CD4-positive, CD25-positive, alpha-beta regulatory T cell (primary cell): ENCODE data around the gene ATRNL1. TPM values are rescaled to one million over a fixed set of nuclear protein-coding genes. Genes with fewer than 3 reads are reported as not detected.

Experiments
- ATAC-seq, 2 donors: fragments of 150-1000 bp; cut with Tn5 transposase; one replicate each; pipeline ENCODE4 v1.10.0; 2021; ENCODE audit warnings: low read depth in 2 of 2, moderate number of reproducible peaks in 2 of 2, moderate library complexity in 1 of 2
- DNase-seq, 3 donors: peaks; one replicate each; pipeline versions ENCODE4 v3.0.0 to v3.0.0-alpha.2; 2012 to 2022; ENCODE audit warnings: mixed read lengths in 1 of 3
- H3K27ac ChIP-seq: one replicate; pipeline ENCODE4 v1.7.0; 2013; ENCODE audit warnings: mild to moderate bottlenecking, low read length; ENCODE audit not compliant: insufficient read depth, poor library complexity, severe bottlenecking
- H3K27me3 ChIP-seq: one replicate; pipeline ENCODE4 v1.7.0; 2013; ENCODE audit warnings: low read length; ENCODE audit not compliant: control insufficient read depth, insufficient read depth
- H3K36me3 ChIP-seq: one replicate; pipeline ENCODE4 v1.7.0; 2013; ENCODE audit warnings: mild to moderate bottlenecking, low read length, moderate library complexity; ENCODE audit not compliant: control insufficient read depth, insufficient read depth
- H3K4me1 ChIP-seq: 2 replicates; pipeline ENCODE4 v1.7.0; 2013; ENCODE audit warnings: mild to moderate bottlenecking, low read length; ENCODE audit not compliant: insufficient read depth, control insufficient read depth, poor library complexity, severe bottlenecking
- H3K4me3 ChIP-seq: one replicate; pipeline ENCODE4 v1.7.0; 2013; ENCODE audit warnings: low read depth, mild to moderate bottlenecking, low read length, moderate library complexity
- H3K9me3 ChIP-seq, 2 experiments: 1 replicate in 1 of 2; 2 replicates in 1 of 2; pipeline ENCODE4 v1.7.0; 2013; ENCODE audit warnings: low read length in 2 of 2, mild to moderate bottlenecking in 1 of 2, moderate library complexity in 1 of 2; ENCODE audit not compliant: control insufficient read depth in 2 of 2
- H3K27ac Mint-ChIP-seq, 3 donors: one replicate each; pipeline ENCODE4 v1.8.0; 2020 to 2022; ENCODE audit warnings: mild to moderate bottlenecking in 3 of 3, mixed read lengths in 3 of 3, moderate library complexity in 2 of 3
- H3K27me3 Mint-ChIP-seq: one replicate; pipeline ENCODE4 v1.8.0; 2022; ENCODE audit warnings: mild to moderate bottlenecking, mixed read lengths
- H3K36me3 Mint-ChIP-seq: one replicate; pipeline ENCODE4 v1.8.0; 2020; ENCODE audit warnings: mixed read lengths
- H3K4me1 Mint-ChIP-seq, 4 donors: one replicate each; pipeline ENCODE4 v1.8.0; 2020 to 2022; ENCODE audit warnings: mixed read lengths in 4 of 4, mild to moderate bottlenecking in 1 of 4
- H3K4me3 Mint-ChIP-seq, 4 donors: one replicate each; pipeline ENCODE4 v1.8.0; 2020 to 2022; ENCODE audit warnings: mild to moderate bottlenecking in 4 of 4, mixed read lengths in 4 of 4, moderate library complexity in 3 of 4
- H3K9me3 Mint-ChIP-seq, 7 donors: one replicate each; pipeline ENCODE4 v1.8.0; 2020 to 2022; ENCODE audit warnings: mixed read lengths in 7 of 7, mild to moderate bottlenecking in 3 of 7, moderate library complexity in 2 of 7
- polyA plus RNA-seq, 4 donors: library from polyadenylated mRNA; unstranded; fragments of 300-500 nt; fragmentation: Illumina TruSeq; gene quantifications; one replicate each; pipeline ENCODE4 v1.2.3, GENCODE V29; 2021
- total RNA-seq: library from RNA; stranded (reverse); gene quantifications from one replicate; pipeline ENCODE4 v1.2.3, GENCODE V29; 2022

ATRNL1 gene
- total and polyA plus RNA-seq, 5 donors from 2014 or later: not detected

DNA sequence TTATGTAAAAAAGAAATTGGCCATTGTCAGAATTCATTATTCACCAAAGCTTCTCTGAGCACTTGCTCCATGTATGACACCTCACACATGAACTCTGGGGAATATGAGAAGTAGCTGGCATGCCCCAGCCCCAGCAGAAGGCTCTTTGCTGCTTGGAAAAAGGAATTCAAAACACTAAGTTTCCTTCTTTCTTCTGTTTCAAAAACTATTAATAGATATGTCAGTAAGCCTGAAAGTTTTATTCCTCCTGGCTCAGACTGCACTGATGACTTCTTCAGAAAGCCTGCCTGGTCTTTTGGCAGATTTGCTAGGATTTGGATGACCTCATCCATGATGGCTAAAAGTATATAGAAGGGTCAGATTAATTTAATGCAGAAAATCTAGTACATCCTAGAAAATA is 668.9 kb downstream of the ATRNL1 start:
- Mint-ChIP-seq H3K9me3 (peaks cover under 1 to 16% (median 5%) of the 10 kb centered on the region in 7 donors), H3K4me3 (no peak overlapping the region), H3K36me3 (no peaks in the 10 kb centered on the region), H3K27me3 (no peaks in the 10 kb centered on the region), H3K4me1 (no peaks in the 10 kb centered on the region), H3K27ac (no peak overlapping the region)
- H3K36me3 ChIP-seq: no peaks in the 10 kb centered on the region
- ATAC-seq (no peak), DNase-seq (no peak)
- no peaks in the 10 kb centered on the region for H3K27me3 ChIP-seq
- no peaks in the 10 kb centered on the region for H3K9me3 ChIP-seq
- no peaks in the 10 kb centered on the region for H3K4me1 ChIP-seq
- no peak overlapping the region for H3K4me3 ChIP-seq
- no peak overlapping the region for H3K27ac ChIP-seq

DNA sequence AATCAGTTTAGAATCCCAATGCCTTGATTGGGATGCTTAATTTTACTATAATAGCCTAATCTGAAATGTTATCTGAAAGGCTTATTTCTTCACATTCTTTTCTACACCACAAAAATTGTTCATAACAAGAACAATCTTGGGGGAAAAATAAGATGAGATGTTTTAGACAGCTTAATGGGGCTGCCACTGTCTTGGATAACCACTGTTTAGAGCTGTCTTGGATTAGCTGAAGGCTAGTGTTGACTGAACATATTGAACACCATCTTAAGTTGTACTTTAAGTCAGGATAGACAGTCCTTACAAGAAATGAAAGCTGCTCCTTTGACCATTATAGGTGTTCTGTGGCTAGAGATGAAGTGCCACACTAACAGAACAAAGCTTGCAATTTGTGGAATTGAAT is 678.6 kb downstream of the ATRNL1 start:
- H3K27ac ChIP-seq: no peak overlapping the region
- H3K27me3 ChIP-seq: no peaks in the 10 kb centered on the region
- ATAC-seq: no peak
- no peaks in the 10 kb centered on the region for H3K36me3 Mint-ChIP-seq
- no peak overlapping the region for H3K4me3 Mint-ChIP-seq
- no peaks in the 10 kb centered on the region for H3K36me3 ChIP-seq
- no peaks in the 10 kb centered on the region for H3K27me3 Mint-ChIP-seq
- H3K9me3 Mint-ChIP-seq: peaks cover 0 to 12% (median 4%) of the 10 kb centered on the region in 7 donors
- no peak for DNase-seq
- H3K4me1 Mint-ChIP-seq: no peaks in the 10 kb centered on the region
- H3K27ac Mint-ChIP-seq: no peak overlapping the region
- H3K4me1 ChIP-seq: no peaks in the 10 kb centered on the region
- H3K4me3 ChIP-seq: no peak overlapping the region
- no peaks in the 10 kb centered on the region for H3K9me3 ChIP-seq

DNA sequence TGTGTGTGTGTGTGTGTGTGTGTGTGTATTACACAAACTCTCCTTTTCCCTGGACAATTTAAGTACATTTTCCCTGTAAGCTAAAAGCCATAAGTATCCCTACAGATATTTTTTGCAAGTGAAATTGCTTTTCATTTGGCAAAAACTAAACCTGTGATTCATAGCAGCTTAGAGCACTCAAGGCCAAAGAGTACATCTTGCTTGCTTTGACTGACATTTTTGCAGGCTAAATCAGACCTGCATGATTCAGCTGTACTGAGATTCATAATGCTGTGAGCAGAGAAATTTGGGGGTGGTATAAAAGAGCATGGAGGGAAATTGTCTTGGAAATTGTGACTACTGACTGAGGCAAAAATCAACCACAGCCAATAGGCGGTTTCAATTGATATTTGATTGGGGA is 679.4 kb downstream of the ATRNL1 start:
- H3K9me3 ChIP-seq: no peaks in the 10 kb centered on the region
- Mint-ChIP-seq H3K9me3 (peaks cover 0 to 9% (median 1%) of the 10 kb centered on the region in 7 donors), H3K27me3 (no peaks in the 10 kb centered on the region), H3K4me3 (no peak overlapping the region), H3K36me3 (no peaks in the 10 kb centered on the region), H3K27ac (no peak overlapping the region), H3K4me1 (no peaks in the 10 kb centered on the region)
- no peaks in the 10 kb centered on the region for H3K4me1 ChIP-seq
- no peak overlapping the region for H3K27ac ChIP-seq
- H3K27me3 ChIP-seq: no peaks in the 10 kb centered on the region
- ATAC-seq: no peak
- no peak overlapping the region for H3K4me3 ChIP-seq
- H3K36me3 ChIP-seq: no peaks in the 10 kb centered on the region
- no peak for DNase-seq

DNA sequence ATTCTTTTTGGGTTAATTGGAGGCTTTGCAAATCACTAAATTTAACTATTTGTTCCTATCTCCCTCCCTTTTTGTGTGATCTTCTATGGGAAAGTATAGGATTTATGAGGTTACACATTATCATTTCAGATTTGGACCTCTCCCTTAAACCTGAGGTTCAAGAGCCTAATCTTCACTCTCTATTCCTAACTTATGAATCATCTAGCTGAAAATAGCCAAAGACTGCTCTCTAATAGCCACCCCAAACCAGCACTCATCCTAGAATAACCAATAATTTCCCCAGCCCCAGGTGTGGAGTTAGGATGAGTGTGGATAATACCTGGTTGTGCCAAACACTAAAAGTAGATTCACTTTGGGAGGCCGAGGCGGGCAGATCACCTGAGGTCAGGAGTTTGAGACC is 680.7 kb downstream of the ATRNL1 start:
- Mint-ChIP-seq H3K4me1 (no peaks in the 10 kb centered on the region), H3K27me3 (no peaks in the 10 kb centered on the region), H3K4me3 (no peak overlapping the region), H3K27ac (no peak overlapping the region), H3K9me3 (peaks cover 0 to 8% (median 0%) of the 10 kb centered on the region in 7 donors), H3K36me3 (no peaks in the 10 kb centered on the region)
- H3K4me3 ChIP-seq: no peak overlapping the region
- no peaks in the 10 kb centered on the region for H3K9me3 ChIP-seq
- H3K4me1 ChIP-seq: no peaks in the 10 kb centered on the region
- no peaks in the 10 kb centered on the region for H3K36me3 ChIP-seq
- H3K27ac ChIP-seq: no peak overlapping the region
- ATAC-seq: no peak
- no peak for DNase-seq
- H3K27me3 ChIP-seq: no peaks in the 10 kb centered on the region

DNA sequence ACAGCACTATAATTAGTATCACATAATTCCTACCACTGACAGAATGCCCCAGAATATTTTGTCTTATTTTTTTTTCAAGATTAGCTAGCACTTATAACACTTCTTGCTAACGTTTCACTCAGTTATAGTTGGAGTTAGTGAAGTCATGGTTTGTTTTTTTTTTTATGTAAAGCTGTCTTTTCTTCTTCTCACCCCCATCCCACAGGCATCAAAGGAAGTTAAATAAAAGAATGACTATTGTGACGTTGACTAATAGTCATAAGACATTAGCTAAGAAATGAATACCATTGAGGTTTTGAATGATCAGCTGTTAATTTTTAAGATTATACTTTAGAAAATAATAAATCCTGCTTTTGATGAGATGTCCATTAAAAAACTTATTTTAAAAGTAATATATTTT is 681.6 kb downstream of the ATRNL1 start:
- Histone ChIP-seq H3K27ac (no peak overlapping the region), H3K4me3 (no peak overlapping the region), H3K9me3 (no peaks in the 10 kb centered on the region), H3K36me3 (no peaks in the 10 kb centered on the region), H3K4me1 (no peaks in the 10 kb centered on the region), H3K27me3 (no peaks in the 10 kb centered on the region)
- no peak for DNase-seq
- Mint-ChIP-seq H3K27me3 (no peaks in the 10 kb centered on the region), H3K4me1 (no peaks in the 10 kb centered on the region), H3K4me3 (no peak overlapping the region), H3K9me3 (peaks cover 0 to 12% (median 0%) of the 10 kb centered on the region in 7 donors), H3K27ac (no peak overlapping the region), H3K36me3 (no peaks in the 10 kb centered on the region)
- ATAC-seq: no peak

DNA sequence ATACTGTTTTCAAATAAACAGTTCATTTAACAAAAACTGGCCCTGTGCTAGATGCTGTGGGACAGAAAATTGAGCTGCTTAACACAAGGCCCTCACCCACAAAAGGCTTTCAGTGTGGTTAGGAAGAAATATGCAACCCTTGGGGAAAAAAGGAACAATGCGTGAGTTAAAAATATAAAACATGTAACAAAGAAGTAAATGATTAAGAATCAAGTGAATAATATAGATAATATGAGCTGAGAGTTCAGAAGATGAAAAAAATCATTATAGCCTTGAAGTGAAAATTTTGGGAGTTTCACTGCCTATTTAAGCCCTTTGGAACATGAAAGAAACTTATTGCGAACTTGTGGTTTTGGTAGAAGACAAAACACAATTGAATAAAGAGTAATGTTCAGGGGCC is 684.5 kb downstream of the ATRNL1 start:
- no peaks in the 10 kb centered on the region for H3K36me3 ChIP-seq
- peaks cover 0 to 12% (median under 1%) of the 10 kb centered on the region in 7 donors for H3K9me3 Mint-ChIP-seq
- H3K27me3 ChIP-seq: no peaks in the 10 kb centered on the region
- H3K4me3 Mint-ChIP-seq: no peak overlapping the region
- H3K27ac ChIP-seq: no peak overlapping the region
- no peak for ATAC-seq
- no peaks in the 10 kb centered on the region for H3K9me3 ChIP-seq
- no peak overlapping the region for H3K27ac Mint-ChIP-seq
- H3K4me3 ChIP-seq: no peak overlapping the region
- no peak for DNase-seq
- H3K27me3 Mint-ChIP-seq: no peaks in the 10 kb centered on the region
- H3K4me1 Mint-ChIP-seq: no peaks in the 10 kb centered on the region
- H3K4me1 ChIP-seq: no peaks in the 10 kb centered on the region
- no peaks in the 10 kb centered on the region for H3K36me3 Mint-ChIP-seq

DNA sequence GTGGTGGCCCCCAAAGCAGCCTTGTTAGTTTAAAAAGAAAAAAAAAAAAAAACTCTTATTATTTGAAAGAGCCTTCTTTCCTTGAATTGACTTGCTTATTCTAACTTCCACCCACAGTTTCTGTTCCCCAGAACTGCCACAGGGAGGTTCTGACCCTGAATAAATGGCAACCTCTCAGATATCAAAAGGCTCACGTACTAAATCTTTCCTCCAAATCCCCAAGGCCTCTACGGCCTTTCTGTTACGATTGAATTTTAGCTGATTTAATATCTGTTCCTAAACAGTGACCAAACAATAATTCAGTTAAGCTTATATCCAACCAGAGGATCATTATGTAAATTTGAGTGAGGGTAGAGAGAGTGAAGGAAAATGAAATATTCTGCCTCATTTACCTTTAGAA is 697.1 kb downstream of the ATRNL1 start:
- H3K27me3 Mint-ChIP-seq: no peaks in the 10 kb centered on the region
- ATAC-seq (no peak), DNase-seq (no peak)
- no peaks in the 10 kb centered on the region for H3K36me3 Mint-ChIP-seq
- H3K9me3 ChIP-seq: no peaks in the 10 kb centered on the region
- H3K9me3 Mint-ChIP-seq: peaks cover 0 to 11% (median 1%) of the 10 kb centered on the region in 7 donors
- H3K27ac Mint-ChIP-seq: no peak overlapping the region
- H3K4me1 Mint-ChIP-seq: no peaks in the 10 kb centered on the region
- no peaks in the 10 kb centered on the region for H3K27me3 ChIP-seq
- no peaks in the 10 kb centered on the region for H3K4me1 ChIP-seq
- no peak overlapping the region for H3K4me3 ChIP-seq
- H3K27ac ChIP-seq: no peak overlapping the region
- H3K4me3 Mint-ChIP-seq: no peak overlapping the region
- H3K36me3 ChIP-seq: no peaks in the 10 kb centered on the region

DNA sequence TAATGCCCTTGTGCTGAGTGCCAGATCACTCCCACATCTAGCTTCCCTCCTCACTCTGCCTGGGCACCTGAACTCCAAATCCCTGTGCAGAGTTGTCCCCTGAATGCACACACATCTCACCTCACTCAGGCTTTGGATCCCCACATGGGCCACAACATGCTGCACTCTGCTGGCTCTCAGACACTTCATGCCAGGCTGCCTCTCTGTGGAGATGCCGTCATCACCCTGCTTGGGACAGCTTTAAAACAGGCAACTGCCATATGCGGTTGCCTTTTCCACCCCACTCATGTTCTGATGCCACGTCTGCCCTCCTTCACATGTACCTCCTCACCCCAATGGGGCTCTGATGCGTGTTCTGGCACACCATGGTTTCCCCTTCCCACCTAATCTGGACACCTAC is 702.8 kb downstream of the ATRNL1 start:
- Histone ChIP-seq H3K9me3 (no peaks in the 10 kb centered on the region), H3K4me1 (no peaks in the 10 kb centered on the region), H3K27ac (no peak overlapping the region), H3K36me3 (no peaks in the 10 kb centered on the region), H3K4me3 (no peak overlapping the region), H3K27me3 (no peaks in the 10 kb centered on the region)
- Mint-ChIP-seq H3K4me1 (no peaks in the 10 kb centered on the region), H3K4me3 (no peak overlapping the region), H3K27ac (peak overlapping the region in 1 of 3 donors; percentile 14), H3K9me3 (peaks cover 0 to 11% (median 2%) of the 10 kb centered on the region in 7 donors), H3K27me3 (no peaks in the 10 kb centered on the region), H3K36me3 (no peaks in the 10 kb centered on the region)
- no peak for DNase-seq
- no peak for ATAC-seq
